Upper lobe of left lung (tissue), 6 donors: ENCODE results near the gene MAGEA3. TPM values are rescaled to one million over a fixed set of nuclear protein-coding genes. Genes with fewer than 3 reads are reported as not detected.
A peak's percentile ranks its signal among the peaks of the same experiment; 100 is the strongest.
"Not testable (repeated sequence)": the region's sequence is repeated elsewhere in the genome, so short reads cannot be mapped to it uniquely, and the experiment has no call there.

ENCODE experiments used
- ATAC-seq, 2 donors: fragments of 200-7000 bp; cut with Tn5 transposase; one replicate each; pipeline ENCODE4 v1.9.1; 2022; ENCODE audit warnings: mild to moderate bottlenecking in 2 of 2, moderate library complexity in 2 of 2; ENCODE audit not compliant: low FRiP score in 2 of 2
- DNase-seq, 2 donors: peaks; one replicate each; pipeline ENCODE4 v3.0.0-alpha.2; 2019 to 2020
- H3K27ac ChIP-seq, 4 donors: fragments of 200-600 bp; sonication (generic); one replicate each; pipeline ENCODE4 v1.5.1; 2016 to 2019
- H3K27me3 ChIP-seq, 4 donors: fragments of 200-600 bp; sonication (generic); one replicate each; pipeline ENCODE4 v1.5.1; 2017 to 2019
- H3K36me3 ChIP-seq, 4 donors: fragments of 200-600 bp; sonication (generic); one replicate each; pipeline ENCODE4 v1.5.1; 2016 to 2019
- H3K4me1 ChIP-seq, 4 donors: fragments of 200-600 bp; sonication (generic); one replicate each; pipeline ENCODE4 v1.5.1; 2018 to 2019
- H3K4me3 ChIP-seq, 4 donors: fragments of 200-600 bp; sonication (generic); one replicate each; pipeline ENCODE4 v1.5.1; 2017 to 2019; ENCODE audit warnings: mild to moderate bottlenecking in 2 of 4, moderate library complexity in 1 of 4
- H3K9me3 ChIP-seq, 4 donors: fragments of 200-600 bp; sonication (generic); one replicate each; pipeline ENCODE4 v1.5.1; 2018 to 2019
- EP300 ChIP-seq, 4 donors: sonication (generic); formaldehyde crosslinking; IDR thresholded peaks; one replicate each; pipeline ENCODE4 v1.5.1; 2017; ENCODE audit warnings: antibody characterized with exemption in 4 of 4, control low read depth in 2 of 4
- POLR2A ChIP-seq, 4 donors: fragments of 450-650 bp; IDR thresholded peaks; one replicate each; pipeline ENCODE4 v1.5.1; 2016 to 2017; ENCODE audit warnings: antibody characterized with exemption in 4 of 4, mild to moderate bottlenecking in 2 of 4
- POLR2AphosphoS5 ChIP-seq, 2 donors: sonication (generic); formaldehyde crosslinking; IDR thresholded peaks; one replicate each; pipeline ENCODE4 v1.5.1; 2017; ENCODE audit warnings: antibody characterized with exemption in 2 of 2
- WGBS, 2 donors: methylation state at CpG; one replicate each; pipeline ENCODE4 v1.1.5; 2017 to 2018; 5-methylcytosine and 5-hydroxymethylcytosine counted together
- total RNA-seq, 6 donors: library from RNA; depleted of rRNA in 4 of 6; stranded (reverse); fragments of >200 nt in 4 of 6; gene quantifications; one replicate each; pipeline versions ENCODE4 v1.1.0 to v1.2.1, GENCODE V29; 2016 to 2021
- TF ChIP-seq, protein P1 (sequence below), 6 experiments: fragments of 450-650 bp in 4 of 6; fragments of 200-600 bp in 2 of 6; sonication (generic) in 2 of 6; IDR thresholded peaks; one replicate each; pipeline ENCODE4 v1.5.1; 2016 to 2019; ENCODE audit warnings: antibody characterized with exemption in 6 of 6
- donor health status: DM: no; HTN: no; CAD: no; lungs with moderate emphysema.
- donor health status: DM: no; HTN: yes; CAD: no; lungs with severe emphysema.

Gene MAGEA3
- total RNA-seq, result under 1 TPM in 2 of 6 donors, not detected in 4; 0.20 to 0.51 TPM

DNA sequence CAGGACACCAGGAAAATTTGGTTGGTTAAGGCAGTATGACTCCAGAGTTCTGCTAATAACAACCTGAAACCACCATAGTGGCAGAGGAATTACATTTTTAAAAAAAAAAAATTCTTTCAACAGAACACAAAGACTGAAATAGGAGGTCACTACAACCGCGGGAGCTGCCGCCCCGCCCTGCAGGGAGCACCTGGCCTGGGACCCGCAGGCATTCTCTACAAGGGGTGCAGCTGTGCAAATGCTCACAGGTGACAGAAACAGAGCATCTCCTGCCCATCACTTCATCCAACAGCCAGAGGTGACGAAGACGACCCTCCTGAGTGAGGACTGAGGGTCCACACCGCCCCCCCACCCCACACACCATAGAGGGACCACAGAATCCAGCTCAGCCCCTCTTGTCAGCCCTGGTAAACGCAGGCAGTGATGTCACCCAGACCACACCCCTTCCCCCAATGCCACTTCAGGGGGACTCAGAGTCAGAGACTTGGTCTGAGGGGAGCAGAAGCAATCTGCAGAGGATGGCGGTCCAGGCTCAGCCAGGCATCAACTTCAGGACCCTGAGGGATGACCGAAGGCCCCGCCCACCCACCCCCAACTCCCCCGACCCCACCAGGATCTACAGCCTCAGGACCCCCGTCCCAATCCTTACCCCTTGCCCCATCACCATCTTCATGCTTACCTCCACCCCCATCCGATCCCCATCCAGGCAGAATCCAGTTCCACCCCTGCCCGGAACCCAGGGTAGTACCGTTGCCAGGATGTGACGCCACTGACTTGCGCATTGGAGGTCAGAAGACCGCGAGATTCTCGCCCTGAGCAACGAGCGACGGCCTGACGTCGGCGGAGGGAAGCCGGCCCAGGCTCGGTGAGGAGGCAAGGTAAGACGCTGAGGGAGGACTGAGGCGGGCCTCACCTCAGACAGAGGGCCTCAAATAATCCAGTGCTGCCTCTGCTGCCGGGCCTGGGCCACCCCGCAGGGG is at the start of gene MAGEA3:
Gene MAGEA3 (plus strand): TSS at position 843 of the 980 bp plus-strand sequence. CDS start 2,039 bp downstream, outside the sequence.
- 80% methylated on average over 1 of the region's 34 CpGs; no CpG with 5 or more reads in 1 of the 2 donors for WGBS, 2 donors
- not testable (repeated sequence) for DNase-seq

DNA sequence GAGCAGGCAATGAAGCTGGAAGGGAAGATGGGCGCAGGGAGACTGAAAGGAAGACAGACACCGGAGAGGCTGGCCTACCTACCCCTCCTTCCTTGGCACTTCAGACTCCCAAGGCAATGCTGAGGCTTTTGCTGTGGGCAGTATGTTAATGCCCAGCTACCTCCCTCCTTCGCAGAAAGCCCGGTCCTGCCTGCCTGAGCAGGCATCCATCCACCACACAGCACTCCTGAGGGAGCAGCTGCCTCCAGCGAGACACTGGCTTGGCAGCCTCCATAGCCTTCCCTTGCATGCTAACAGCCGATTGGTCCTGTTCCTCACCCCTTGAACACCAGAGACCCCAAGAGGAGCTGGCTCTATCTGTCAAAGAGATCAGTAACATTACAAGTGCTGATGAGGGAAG is 46.5 kb upstream of the MAGEA3 start:
- H3K27ac ChIP-seq, result no peak overlapping the region
- no peaks in the 10 kb centered on the region for H3K4me1 ChIP-seq
- H3K4me3 ChIP-seq, result no peak overlapping the region
- DNase-seq (no peak), ATAC-seq (no peak)
- no peaks in the 10 kb centered on the region for H3K36me3 ChIP-seq
- H3K9me3 ChIP-seq, result no peaks in the 10 kb centered on the region
- no peak for TF ChIP-seq POLR2AphosphoS5 (IDR thresholded peaks at IDR 0.05)
- TF ChIP-seq POLR2A (IDR thresholded peaks at IDR 0.05), result no peak
- TF ChIP-seq EP300 (IDR thresholded peaks at IDR 0.05), result no peak
- TF ChIP-seq, protein P1, sequence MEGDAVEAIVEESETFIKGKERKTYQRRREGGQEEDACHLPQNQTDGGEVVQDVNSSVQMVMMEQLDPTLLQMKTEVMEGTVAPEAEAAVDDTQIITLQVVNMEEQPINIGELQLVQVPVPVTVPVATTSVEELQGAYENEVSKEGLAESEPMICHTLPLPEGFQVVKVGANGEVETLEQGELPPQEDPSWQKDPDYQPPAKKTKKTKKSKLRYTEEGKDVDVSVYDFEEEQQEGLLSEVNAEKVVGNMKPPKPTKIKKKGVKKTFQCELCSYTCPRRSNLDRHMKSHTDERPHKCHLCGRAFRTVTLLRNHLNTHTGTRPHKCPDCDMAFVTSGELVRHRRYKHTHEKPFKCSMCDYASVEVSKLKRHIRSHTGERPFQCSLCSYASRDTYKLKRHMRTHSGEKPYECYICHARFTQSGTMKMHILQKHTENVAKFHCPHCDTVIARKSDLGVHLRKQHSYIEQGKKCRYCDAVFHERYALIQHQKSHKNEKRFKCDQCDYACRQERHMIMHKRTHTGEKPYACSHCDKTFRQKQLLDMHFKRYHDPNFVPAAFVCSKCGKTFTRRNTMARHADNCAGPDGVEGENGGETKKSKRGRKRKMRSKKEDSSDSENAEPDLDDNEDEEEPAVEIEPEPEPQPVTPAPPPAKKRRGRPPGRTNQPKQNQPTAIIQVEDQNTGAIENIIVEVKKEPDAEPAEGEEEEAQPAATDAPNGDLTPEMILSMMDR (IDR thresholded peaks at IDR 0.05), result no peak
- no peaks in the 10 kb centered on the region for H3K27me3 ChIP-seq
- WGBS, 2 donors, result 88 to 91% methylated on average over 1 to 6 of the region's 6 CpGs

More for the DNA sequence above, at the start of gene MAGEA3:
- H3K4me1 ChIP-seq, H3K27me3 ChIP-seq, H3K27ac ChIP-seq, H3K9me3 ChIP-seq, H3K36me3 ChIP-seq, ATAC-seq, H3K4me3 ChIP-seq: not testable (repeated sequence)

DNA sequence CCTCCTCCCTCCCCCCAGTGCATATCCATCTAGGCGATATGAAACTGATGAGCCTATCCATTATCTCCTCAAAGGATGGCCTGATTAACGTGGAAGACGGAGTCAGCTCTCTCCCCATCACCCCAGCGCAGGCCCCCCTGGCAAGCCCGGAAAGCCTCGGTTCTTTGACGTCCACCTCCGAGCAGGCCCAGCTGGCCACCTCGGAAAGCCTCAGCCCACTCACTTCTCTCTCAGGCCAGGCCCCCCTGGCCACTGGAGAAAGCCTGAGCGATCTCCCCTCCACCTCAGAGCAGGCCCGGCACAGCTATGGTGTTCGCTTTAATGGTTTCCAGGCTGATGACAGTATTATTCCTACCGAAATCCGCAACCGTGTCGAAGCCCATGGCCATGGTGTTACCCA is 46.1 kb upstream of the MAGEA3 start:
- Histone ChIP-seq H3K9me3 (no peaks in the 10 kb centered on the region), H3K36me3 (no peaks in the 10 kb centered on the region), H3K27me3 (no peaks in the 10 kb centered on the region), H3K4me3 (no peak overlapping the region), H3K4me1 (no peaks in the 10 kb centered on the region), H3K27ac (no peak overlapping the region)
- no peak for ATAC-seq
- 88 to 90% methylated on average over 2 to 16 of the region's 16 CpGs for WGBS, 2 donors
- peak in 1 of 2 donors; percentile 20 for DNase-seq
- TF ChIP-seq POLR2A (IDR thresholded peaks at IDR 0.05) (no peak), EP300 (IDR thresholded peaks at IDR 0.05) (no peak), POLR2AphosphoS5 (IDR thresholded peaks at IDR 0.05) (no peak)
- TF ChIP-seq, protein P1 (IDR thresholded peaks at IDR 0.05), result no peak

DNA sequence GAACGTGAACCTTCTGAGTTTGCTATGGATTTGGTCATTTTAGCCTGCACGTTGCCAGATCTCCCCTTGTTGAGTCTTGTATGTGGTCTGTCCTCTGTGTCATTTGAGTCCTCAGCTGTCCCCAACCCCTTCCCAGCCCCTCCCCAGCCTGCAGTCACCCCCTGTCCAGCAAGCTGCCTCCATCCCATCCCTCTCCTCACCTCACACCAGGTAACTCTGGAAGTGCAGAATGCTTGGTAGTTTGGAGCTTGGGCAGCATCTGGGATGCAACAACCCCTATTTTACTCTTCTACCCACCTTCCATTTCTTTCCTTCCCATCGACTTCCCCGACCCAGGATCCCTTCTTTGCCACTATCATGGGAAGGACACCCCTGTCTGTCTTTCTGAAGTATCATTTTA is 42.5 kb upstream of the MAGEA3 start:
- DNase-seq, result no peak
- no peak overlapping the region for H3K27ac ChIP-seq
- TF ChIP-seq POLR2AphosphoS5 (IDR thresholded peaks at IDR 0.05) (no peak), POLR2A (IDR thresholded peaks at IDR 0.05) (no peak), EP300 (IDR thresholded peaks at IDR 0.05) (no peak)
- TF ChIP-seq, protein P1 (IDR thresholded peaks at IDR 0.05), result no peak
- ATAC-seq, result no peak
- WGBS, 2 donors, result 75 to 86% methylated on average over 4 of the region's 4 CpGs
- H3K36me3 ChIP-seq, result no peaks in the 10 kb centered on the region
- no peak overlapping the region for H3K4me3 ChIP-seq
- H3K4me1 ChIP-seq, result no peaks in the 10 kb centered on the region
- H3K27me3 ChIP-seq, result no peaks in the 10 kb centered on the region
- no peaks in the 10 kb centered on the region for H3K9me3 ChIP-seq

DNA sequence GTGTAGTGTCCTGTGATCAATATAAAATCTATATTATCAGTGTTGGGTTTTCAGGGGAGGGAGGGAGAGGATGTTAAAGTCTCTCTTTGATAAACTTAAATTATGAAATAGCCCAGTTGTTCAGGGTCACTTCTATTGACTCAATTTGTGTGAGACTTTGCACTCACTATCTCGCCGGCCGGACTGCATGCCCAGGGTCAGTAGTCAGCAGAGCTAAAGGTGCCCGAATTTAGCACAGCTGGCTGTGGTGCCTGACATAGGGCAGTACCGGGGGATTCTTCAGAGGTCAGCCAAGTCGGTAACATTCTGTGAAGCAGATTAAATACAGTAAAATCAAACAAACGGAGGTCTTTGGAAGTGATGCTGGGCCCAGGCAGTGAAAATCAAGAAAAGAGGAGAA is 41.7 kb upstream of the MAGEA3 start:
- Histone ChIP-seq H3K27ac (no peak overlapping the region), H3K9me3 (no peaks in the 10 kb centered on the region), H3K36me3 (no peaks in the 10 kb centered on the region), H3K4me3 (no peak overlapping the region), H3K4me1 (no peaks in the 10 kb centered on the region), H3K27me3 (no peaks in the 10 kb centered on the region)
- TF ChIP-seq, protein P1 (IDR thresholded peaks at IDR 0.05), result no peak
- TF ChIP-seq POLR2AphosphoS5 (IDR thresholded peaks at IDR 0.05), result no peak
- no peak for TF ChIP-seq POLR2A (IDR thresholded peaks at IDR 0.05)
- TF ChIP-seq EP300 (IDR thresholded peaks at IDR 0.05), result no peak
- no peak for DNase-seq
- WGBS, 2 donors, result 80 to 98% methylated on average over 3 to 7 of the region's 7 CpGs
- ATAC-seq, result no peak
